IPS-15b (cell line): Measurements from ENCODE around the gene CILP2.

ENCODE experiments used
- H3K27me3 ChIP-seq: one replicate; pipeline ENCODE4 v1.6.1; 2013; ENCODE audit warnings: low read length; ENCODE audit not compliant: control insufficient read depth, insufficient read depth
- H3K36me3 ChIP-seq: one replicate; pipeline ENCODE4 v1.6.1; 2013; ENCODE audit warnings: low read length; ENCODE audit not compliant: control insufficient read depth, insufficient read depth
- H3K4me1 ChIP-seq: one replicate; pipeline ENCODE4 v1.6.1; 2013; ENCODE audit warnings: mild to moderate bottlenecking, low read length; ENCODE audit not compliant: control insufficient read depth, insufficient read depth
- H3K4me3 ChIP-seq: one replicate; pipeline ENCODE4 v1.5.1; 2013; ENCODE audit warnings: low read depth, low read length
- H3K9ac ChIP-seq: one replicate; pipeline ENCODE4 v1.6.1; 2013; ENCODE audit warnings: low read depth, mild to moderate bottlenecking, low read length
- H3K9me3 ChIP-seq: one replicate; pipeline ENCODE4 v1.6.1; 2013; ENCODE audit warnings: mild to moderate bottlenecking, low read length; ENCODE audit not compliant: control insufficient read depth, insufficient read depth

Gene CILP2

DNA sequence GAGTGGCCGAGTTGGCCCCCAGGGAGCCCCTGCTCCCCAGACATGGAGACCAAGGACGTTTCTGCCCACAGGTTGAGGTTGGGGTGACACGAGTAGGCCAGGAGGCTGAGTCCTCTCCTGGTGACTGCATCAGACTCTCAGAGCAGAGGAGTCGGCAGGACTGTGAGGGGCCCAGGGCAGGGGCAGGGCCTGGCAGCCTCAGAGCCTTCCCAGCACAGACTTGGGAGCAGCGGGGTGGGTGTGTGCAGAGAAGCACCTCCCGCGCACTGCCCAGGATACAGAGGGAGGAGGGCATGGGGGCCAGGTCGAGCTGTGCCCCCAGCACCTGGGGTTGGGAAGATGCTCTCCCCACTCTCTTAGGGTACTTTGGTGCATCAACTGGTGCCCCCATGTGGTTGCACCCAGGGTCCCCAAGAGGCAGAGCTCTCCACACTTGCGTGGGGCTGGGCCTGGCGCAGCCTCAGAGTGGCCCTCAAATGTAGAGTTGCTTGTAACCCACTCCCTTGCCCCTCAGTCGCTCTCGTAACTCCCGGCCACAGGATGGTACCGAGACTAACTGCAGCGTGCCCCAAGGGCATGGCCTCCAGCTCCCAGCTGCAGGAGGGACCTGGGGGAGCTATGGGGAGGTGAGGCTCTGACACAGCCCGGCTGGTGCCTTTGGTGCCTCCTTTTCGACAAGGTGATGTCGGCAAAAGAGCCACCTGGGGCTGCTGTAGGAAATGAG lies 38.6 kb upstream of the CILP2 start:
- Histone ChIP-seq H3K4me3 (no peak overlapping the region), H3K36me3 (peaks cover 87% of the 10 kb centered on the region)

DNA sequence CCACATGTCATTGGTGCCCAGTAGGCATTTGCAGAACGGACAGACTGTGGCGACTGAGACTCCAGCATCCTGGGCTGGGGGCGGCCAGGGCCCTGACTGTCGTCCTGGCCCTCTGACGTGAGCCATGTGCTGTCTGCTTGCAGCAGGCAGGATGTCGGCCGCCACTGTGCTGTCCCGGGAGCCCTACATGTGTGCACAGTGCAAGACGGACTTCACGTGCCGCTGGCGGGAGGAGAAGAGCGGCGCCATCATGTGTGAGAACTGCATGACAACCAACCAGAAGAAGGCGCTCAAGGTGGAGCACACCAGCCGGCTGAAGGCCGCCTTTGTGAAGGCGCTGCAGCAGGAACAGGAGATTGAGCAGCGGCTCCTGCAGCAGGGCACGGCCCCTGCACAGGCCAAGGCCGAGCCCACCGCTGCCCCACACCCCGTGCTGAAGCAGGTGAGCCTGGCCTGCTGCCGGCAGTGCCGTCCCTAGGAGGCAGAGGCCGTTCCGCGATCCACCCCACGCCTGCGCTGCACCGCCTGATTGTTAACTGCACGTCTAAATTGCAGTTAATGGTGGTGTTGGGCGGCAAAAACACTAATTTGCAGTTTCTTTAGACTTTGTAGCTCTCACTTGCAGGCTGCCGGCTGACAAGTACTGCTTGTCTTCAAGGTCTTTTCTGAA lies 37.0 kb upstream of the CILP2 start:
- no peaks in the 10 kb centered on the region for H3K27me3 ChIP-seq
- H3K36me3 ChIP-seq: peaks cover 89% of the 10 kb centered on the region
- H3K9me3 ChIP-seq: no peaks in the 10 kb centered on the region
- H3K9ac ChIP-seq: no peak overlapping the region
- H3K4me1 ChIP-seq: no peaks in the 10 kb centered on the region
- no peak overlapping the region for H3K4me3 ChIP-seq

More for the DNA sequence above, 38.6 kb upstream of the CILP2 start:
- Histone ChIP-seq H3K4me1 (no peaks in the 10 kb centered on the region), H3K27me3 (no peaks in the 10 kb centered on the region), H3K9ac (no peak overlapping the region), H3K9me3 (no peaks in the 10 kb centered on the region)

DNA sequence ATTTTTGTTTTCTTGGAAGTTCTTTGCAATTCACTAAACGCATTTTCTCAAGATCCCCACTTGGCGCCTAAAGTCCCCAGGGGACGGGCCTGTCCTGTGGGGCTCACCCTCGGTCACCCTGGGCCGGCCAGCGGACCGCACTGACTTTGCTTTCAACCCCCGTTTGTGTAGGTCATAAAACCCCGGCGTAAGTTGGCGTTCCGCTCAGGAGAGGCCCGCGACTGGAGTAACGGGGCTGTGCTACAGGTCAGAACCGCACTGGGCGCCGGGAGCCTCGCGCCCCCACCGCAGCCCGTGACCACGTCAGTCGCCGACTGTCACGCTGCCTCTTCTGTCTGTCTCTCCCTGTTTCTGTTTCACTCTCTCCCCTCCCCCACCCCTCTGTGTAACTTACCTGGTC lies 36.3 kb upstream of the CILP2 start:
- Histone ChIP-seq H3K9ac (no peak overlapping the region), H3K27me3 (no peaks in the 10 kb centered on the region), H3K4me1 (no peaks in the 10 kb centered on the region), H3K36me3 (peaks cover 85% of the 10 kb centered on the region), H3K9me3 (no peaks in the 10 kb centered on the region), H3K4me3 (no peak overlapping the region)

DNA sequence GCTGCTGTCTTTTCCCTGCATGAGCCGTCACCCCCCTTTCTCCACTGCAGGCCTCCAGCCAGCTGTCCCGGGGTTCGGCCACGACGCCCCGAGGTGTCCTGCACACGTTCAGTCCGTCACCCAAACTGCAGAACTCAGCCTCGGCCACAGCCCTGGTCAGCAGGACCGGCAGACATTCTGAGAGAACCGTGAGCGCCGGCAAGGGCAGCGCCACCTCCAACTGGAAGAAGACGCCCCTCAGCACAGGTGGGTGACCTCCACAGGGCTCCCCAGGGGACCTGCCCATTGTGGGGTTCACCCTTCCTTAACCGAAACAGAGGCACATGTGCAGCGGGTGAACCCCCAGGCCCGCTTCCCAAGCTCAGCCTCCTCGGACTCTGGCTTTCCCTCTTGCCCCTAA lies 35.8 kb upstream of the CILP2 start:
- H3K9ac ChIP-seq: no peak overlapping the region
- no peaks in the 10 kb centered on the region for H3K9me3 ChIP-seq
- H3K4me3 ChIP-seq: no peak overlapping the region
- H3K27me3 ChIP-seq: no peaks in the 10 kb centered on the region
- H3K36me3 ChIP-seq: peaks cover 84% of the 10 kb centered on the region
- no peaks in the 10 kb centered on the region for H3K4me1 ChIP-seq

DNA sequence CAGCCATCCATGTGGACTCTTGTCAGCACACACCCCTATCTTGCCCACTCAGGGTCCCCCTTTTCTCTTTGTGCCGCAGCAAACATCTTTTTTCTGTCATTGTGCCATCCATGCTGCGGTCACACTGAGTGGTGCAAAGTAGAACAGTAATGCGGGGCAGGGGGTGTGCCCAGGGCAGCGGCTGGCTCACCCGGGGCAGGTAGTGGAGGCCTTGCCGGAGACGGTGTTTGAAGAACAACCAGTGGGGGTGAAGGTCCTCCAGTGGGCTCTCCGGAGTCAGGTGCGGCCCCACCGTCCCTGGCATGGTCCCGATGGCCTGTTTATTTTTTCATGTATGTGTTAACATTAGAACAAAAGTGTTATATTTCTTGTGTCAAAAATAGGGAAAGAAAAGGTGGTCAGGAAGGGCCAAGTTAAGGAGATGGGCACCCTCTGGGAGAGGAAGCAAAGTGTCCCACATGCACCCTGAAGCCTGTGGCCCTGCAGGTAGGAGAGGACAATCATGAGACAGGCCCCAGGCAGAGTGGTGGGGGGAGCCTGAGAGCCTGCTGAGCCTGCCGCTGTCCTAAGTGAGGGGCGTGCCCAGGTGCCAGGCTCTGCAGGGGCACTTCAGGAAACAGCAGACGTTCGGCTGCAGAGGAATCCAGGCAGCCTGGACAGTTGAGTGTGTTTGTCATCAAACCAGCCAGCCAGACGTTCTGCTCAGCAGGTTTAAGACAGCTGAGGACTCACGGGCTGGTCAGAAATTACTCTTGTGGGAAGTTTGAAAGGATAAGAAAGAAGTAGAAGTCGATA lies 35.1 kb upstream of the CILP2 start:
- no peaks in the 10 kb centered on the region for H3K4me1 ChIP-seq
- no peaks in the 10 kb centered on the region for H3K9me3 ChIP-seq
- H3K27me3 ChIP-seq: no peaks in the 10 kb centered on the region
- no peak overlapping the region for H3K9ac ChIP-seq
- no peak overlapping the region for H3K4me3 ChIP-seq
- peaks cover 81% of the 10 kb centered on the region for H3K36me3 ChIP-seq

DNA sequence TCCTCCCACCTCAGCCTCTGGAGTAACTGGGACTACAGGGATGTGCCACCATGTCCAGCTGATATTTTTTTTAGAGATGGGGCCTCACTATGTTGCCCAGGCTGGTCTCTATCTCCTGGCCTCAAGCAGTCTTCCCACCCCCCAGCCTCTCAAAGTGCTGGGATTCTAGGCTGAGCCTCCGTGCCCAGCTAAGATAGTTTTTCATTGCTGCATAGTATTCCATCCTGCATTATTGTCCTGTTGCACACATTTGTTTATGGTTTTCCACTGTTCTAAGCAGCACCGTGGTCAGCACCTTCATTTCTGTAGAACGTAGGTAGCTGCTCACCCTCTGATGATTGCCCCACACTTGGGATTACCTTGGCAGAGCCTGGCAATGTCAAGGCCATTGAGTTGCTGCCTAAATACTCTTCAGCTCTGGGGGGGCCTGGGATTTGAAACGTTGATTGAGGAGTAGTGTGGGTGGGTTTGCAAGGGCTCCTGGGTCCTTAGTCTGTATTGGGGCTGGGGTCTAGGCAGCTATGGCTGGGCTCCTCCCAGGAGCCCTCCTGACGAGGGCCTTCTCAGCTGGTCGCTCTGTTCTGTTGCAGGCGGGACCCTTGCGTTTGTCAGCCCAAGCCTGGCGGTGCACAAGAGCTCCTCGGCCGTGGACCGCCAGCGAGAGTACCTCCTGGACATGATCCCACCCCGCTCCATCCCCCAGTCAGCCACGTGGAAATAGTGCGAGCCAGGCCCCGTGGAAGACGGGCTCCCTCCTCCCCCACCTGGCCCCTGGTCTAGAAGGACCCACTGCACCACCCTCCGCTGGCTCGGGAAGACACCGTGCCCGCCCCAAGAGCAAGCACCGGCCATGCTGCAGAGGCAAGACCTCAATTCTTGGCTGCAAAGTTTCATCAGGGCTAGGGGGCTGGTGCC lies 33.1 kb upstream of the CILP2 start:
- Histone ChIP-seq H3K36me3 (peaks cover 61% of the 10 kb centered on the region), H3K4me1 (no peaks in the 10 kb centered on the region), H3K27me3 (no peaks in the 10 kb centered on the region)

DNA sequence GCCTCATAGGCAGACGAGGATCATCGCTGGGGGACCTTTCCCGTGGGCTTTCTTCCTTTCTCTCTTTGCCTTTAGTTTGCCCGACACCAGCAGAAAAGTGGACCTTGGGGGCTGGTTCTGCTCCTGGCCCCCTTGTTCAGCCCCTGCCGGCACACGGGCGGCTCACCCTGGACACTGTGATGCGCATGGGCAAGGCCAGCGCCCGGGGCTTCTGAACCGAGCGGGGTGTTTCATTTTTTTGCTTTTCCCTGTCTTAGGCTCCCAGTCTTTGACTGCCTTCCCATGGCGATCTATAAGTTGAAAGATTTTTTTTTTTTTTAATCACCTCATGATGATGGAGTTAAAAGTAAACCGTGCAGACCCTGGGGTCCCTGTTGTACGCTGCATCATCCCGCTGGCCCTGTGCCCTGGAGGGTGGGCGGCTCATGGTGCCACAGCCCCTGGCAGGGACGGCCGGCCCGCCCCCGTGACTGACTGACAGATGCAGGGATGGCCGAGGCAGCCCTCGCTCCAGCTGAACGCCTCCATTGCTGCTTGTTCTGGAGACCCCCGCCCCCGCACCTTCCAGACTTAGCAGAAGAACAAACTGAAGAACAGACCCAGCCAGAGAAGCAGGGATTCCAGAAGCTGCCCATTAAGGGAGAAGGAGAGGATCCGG lies 32.3 kb upstream of the CILP2 start:
- H3K9ac ChIP-seq: no peak overlapping the region
- H3K27me3 ChIP-seq: no peaks in the 10 kb centered on the region
- H3K4me3 ChIP-seq: no peak overlapping the region
- H3K9me3 ChIP-seq: no peaks in the 10 kb centered on the region
- peaks cover 53% of the 10 kb centered on the region for H3K36me3 ChIP-seq
- no peaks in the 10 kb centered on the region for H3K4me1 ChIP-seq

More for the DNA sequence above, 33.1 kb upstream of the CILP2 start:
- Histone ChIP-seq H3K9ac (no peak overlapping the region), H3K4me3 (no peak overlapping the region), H3K9me3 (no peaks in the 10 kb centered on the region)

DNA sequence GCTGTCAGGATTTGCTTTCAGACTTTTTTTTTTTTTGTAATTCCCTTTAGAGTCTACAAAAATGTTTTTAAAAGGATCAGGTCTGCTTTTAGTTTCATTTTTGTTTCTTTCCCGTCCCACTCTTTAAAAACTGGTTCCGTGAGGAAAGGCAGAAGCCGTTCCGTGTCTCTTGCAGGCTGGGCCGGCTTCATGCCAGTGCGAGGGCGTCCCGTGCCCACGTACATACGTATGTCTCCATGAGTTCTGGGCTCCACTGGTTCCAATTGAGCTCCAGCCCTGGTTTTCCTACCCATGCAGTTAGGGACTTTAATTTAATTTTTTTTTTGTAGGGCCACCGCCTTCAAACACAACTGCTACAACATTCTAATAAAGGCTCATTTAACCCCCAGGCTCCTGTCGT lies 31.5 kb upstream of the CILP2 start:
- no peak overlapping the region for H3K4me3 ChIP-seq
- no peaks in the 10 kb centered on the region for H3K4me1 ChIP-seq
- no peaks in the 10 kb centered on the region for H3K27me3 ChIP-seq
- peaks cover 45% of the 10 kb centered on the region for H3K36me3 ChIP-seq
- H3K9me3 ChIP-seq: no peaks in the 10 kb centered on the region
- H3K9ac ChIP-seq: no peak overlapping the region

DNA sequence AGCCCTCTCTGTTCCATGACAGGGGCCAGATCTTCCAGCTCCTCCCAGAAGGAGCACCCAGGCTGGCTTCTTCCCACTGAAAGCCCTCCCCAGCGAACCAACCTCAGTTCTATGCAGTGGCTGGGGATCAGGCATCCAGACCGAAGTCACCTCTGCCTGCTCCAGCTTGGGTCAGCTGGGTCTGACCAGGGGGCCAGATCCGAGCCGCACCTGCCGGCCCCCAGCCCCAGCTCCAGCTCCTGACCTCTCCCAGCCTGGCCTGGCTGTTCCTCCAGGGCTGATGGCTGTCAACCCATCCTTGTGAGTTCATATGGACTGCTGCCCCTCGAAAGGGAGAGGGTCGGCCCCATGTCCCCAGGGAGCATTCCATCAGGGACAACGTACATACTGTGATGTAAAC lies 30.7 kb upstream of the CILP2 start:
- H3K9me3 ChIP-seq: no peaks in the 10 kb centered on the region
- H3K4me3 ChIP-seq: no peak overlapping the region
- H3K36me3 ChIP-seq: peaks cover 37% of the 10 kb centered on the region
- H3K9ac ChIP-seq: no peak overlapping the region
- peaks cover 2% of the 10 kb centered on the region for H3K4me1 ChIP-seq
- no peaks in the 10 kb centered on the region for H3K27me3 ChIP-seq

DNA sequence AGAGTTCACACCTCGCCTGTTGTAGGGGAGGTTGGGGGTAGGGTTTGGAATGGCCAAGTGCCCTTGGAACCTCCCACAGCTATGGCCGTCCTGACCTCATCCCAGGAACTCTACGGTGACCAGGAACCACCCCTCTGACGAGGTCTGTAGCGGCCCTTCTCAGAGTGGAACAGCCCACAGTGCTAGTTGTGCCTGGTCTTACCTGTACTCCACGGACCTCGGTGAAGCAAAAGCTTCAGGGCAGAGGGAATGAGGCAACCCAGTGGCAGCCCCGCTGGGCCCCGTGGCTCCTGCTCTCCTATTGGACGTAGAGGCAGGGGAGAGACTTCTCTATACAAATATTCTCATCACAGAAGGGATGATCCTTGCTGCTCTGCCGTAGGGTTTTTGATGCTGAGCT lies 29.8 kb upstream of the CILP2 start:
- H3K36me3 ChIP-seq: peaks cover 29% of the 10 kb centered on the region
- no peaks in the 10 kb centered on the region for H3K27me3 ChIP-seq
- no peaks in the 10 kb centered on the region for H3K9me3 ChIP-seq
- peaks cover 2% of the 10 kb centered on the region for H3K4me1 ChIP-seq
- no peak overlapping the region for H3K4me3 ChIP-seq
- H3K9ac ChIP-seq: no peak overlapping the region

DNA sequence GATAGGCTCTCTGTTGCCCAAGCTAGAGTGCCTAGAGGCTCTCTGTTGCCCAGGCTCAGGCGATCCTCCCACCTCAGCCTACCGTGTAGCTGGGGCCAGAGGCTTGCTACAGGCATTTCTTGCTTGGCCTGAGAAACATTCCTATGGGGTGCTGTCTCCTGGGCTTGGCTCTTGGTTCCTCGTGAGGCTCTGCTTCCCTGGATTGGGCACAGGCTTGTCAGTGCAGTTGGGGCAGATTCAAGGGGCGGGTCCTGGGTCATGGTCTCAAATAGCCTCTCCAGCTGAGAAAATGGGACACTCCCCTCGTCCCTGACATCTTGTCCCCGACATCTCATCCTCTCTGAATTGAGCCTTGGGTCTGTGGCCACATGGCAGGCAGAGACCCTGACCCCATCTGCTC lies 27.6 kb upstream of the CILP2 start:
- Histone ChIP-seq H3K27me3 (no peaks in the 10 kb centered on the region), H3K4me1 (peaks cover 2% of the 10 kb centered on the region), H3K9ac (no peak overlapping the region), H3K9me3 (no peaks in the 10 kb centered on the region), H3K4me3 (no peak overlapping the region), H3K36me3 (peaks cover 14% of the 10 kb centered on the region)
